ENCODE data around the gene CD22. TPM values are rescaled to one million over a fixed set of nuclear protein-coding genes. Genes with fewer than 3 reads are reported as not detected.

Gene CD22
- total RNA-seq, 3 donors from 2014 or later (not counting 1 experiment from before 2014, with no cell fraction given), result 4.3 to 7.0 (median 6.0) TPM

DNA sequence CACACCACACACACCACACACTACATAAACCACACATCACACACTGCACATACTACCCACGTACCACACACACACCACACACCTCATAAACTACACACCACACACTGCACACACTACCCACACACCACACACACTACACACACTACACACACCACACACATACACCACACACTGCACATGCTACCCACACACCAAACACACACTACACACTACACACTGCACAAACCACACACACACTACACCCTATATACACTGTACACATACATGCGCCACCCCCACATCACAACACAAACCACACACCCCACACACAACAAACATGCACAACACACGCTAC, 31.5 kb upstream of the CD22 start:
- Mint-ChIP-seq H3K4me1 (peaks cover 0 to 5% of the 10 kb centered on the region in 2 donors), H3K27ac (no peak overlapping the region), H3K27me3 (ENCODE audit: low read depth in 2 of 2) (no peaks in the 10 kb centered on the region), H3K36me3 (no peaks in the 10 kb centered on the region), H3K9me3 (no peaks in the 10 kb centered on the region), H3K4me3 (no peak overlapping the region)
- ATAC-seq (no peak), DNase-seq (no peak)
- Histone ChIP-seq H3K27ac (ENCODE audit: low read length) (no peak overlapping the region), H3K9me3 (ENCODE audit: control insufficient read depth, insufficient read depth, low read length) (no peaks in the 10 kb centered on the region), H3K36me3 (ENCODE audit: control insufficient read depth, insufficient read depth, low read length) (no peaks in the 10 kb centered on the region), H3K4me3 (ENCODE audit: low read length) (no peak overlapping the region), H3K4me1 (ENCODE audit: control insufficient read depth, insufficient read depth, low read length) (peaks cover 19% of the 10 kb centered on the region), H3K27me3 (ENCODE audit: control insufficient read depth, insufficient read depth, low read length) (no peaks in the 10 kb centered on the region)
- intact Hi-C loops (cut with micrococcal nuclease), result no loop called here
- WGBS (ENCODE audit: insufficient coverage), result 92% methylated on average over 3 of the region's 3 CpGs
- TF ChIP-seq, protein P1, sequence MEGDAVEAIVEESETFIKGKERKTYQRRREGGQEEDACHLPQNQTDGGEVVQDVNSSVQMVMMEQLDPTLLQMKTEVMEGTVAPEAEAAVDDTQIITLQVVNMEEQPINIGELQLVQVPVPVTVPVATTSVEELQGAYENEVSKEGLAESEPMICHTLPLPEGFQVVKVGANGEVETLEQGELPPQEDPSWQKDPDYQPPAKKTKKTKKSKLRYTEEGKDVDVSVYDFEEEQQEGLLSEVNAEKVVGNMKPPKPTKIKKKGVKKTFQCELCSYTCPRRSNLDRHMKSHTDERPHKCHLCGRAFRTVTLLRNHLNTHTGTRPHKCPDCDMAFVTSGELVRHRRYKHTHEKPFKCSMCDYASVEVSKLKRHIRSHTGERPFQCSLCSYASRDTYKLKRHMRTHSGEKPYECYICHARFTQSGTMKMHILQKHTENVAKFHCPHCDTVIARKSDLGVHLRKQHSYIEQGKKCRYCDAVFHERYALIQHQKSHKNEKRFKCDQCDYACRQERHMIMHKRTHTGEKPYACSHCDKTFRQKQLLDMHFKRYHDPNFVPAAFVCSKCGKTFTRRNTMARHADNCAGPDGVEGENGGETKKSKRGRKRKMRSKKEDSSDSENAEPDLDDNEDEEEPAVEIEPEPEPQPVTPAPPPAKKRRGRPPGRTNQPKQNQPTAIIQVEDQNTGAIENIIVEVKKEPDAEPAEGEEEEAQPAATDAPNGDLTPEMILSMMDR (IDR thresholded peaks at IDR 0.05), result no peak

GRCh38 chr19:35297922-35298321, 31.1 kb upstream of the CD22 start:
- H3K4me1 ChIP-seq (ENCODE audit: control insufficient read depth, insufficient read depth, low read length), result peaks cover 19% of the 10 kb centered on the region
- Mint-ChIP-seq H3K9me3 (no peaks in the 10 kb centered on the region), H3K27me3 (ENCODE audit: low read depth in 2 of 2) (no peaks in the 10 kb centered on the region), H3K36me3 (no peaks in the 10 kb centered on the region), H3K27ac (no peak overlapping the region), H3K4me3 (no peak overlapping the region), H3K4me1 (peaks cover 0 to 5% of the 10 kb centered on the region in 2 donors)
- no peaks in the 10 kb centered on the region for H3K9me3 ChIP-seq (ENCODE audit: control insufficient read depth, insufficient read depth, low read length)
- TF ChIP-seq, protein P1 (IDR thresholded peaks at IDR 0.05), result no peak
- 95% methylated on average over 2 of the region's 2 CpGs for WGBS (ENCODE audit: insufficient coverage)
- no peaks in the 10 kb centered on the region for H3K27me3 ChIP-seq (ENCODE audit: control insufficient read depth, insufficient read depth, low read length)
- no peaks in the 10 kb centered on the region for H3K36me3 ChIP-seq (ENCODE audit: control insufficient read depth, insufficient read depth, low read length)
- DNase-seq, result no peak
- no peak overlapping the region for H3K27ac ChIP-seq (ENCODE audit: low read length)
- no peak overlapping the region for H3K4me3 ChIP-seq (ENCODE audit: low read length)
- ATAC-seq, result no peak
- intact Hi-C loops (cut with micrococcal nuclease), result no loop called here

DNA sequence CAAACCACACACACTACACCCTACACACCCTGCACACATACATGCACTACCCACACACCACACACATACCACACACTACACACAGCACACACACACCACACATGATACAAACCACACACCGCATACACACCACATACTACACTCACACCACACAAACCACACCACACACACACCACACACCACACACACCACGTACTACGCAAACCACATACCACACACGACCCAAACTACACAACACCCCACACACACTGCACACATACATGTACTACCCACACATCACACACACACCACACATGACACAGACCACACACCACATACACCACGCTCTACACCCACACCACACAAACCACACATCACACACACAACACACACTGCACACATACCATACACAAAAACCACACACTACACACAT, 30.4 kb upstream of the CD22 start:
- intact Hi-C loops (cut with micrococcal nuclease), result no loop called here
- H3K36me3 ChIP-seq (ENCODE audit: control insufficient read depth, insufficient read depth, low read length), result no peaks in the 10 kb centered on the region
- Mint-ChIP-seq H3K27me3 (ENCODE audit: low read depth in 2 of 2) (no peaks in the 10 kb centered on the region), H3K36me3 (no peaks in the 10 kb centered on the region), H3K27ac (no peak overlapping the region), H3K4me1 (peaks cover 0 to 5% of the 10 kb centered on the region in 2 donors), H3K4me3 (no peak overlapping the region), H3K9me3 (no peaks in the 10 kb centered on the region)
- H3K4me1 ChIP-seq (ENCODE audit: control insufficient read depth, insufficient read depth, low read length), result peaks cover 19% of the 10 kb centered on the region
- H3K27ac ChIP-seq (ENCODE audit: low read length), result no peak overlapping the region
- no peak for DNase-seq
- no peaks in the 10 kb centered on the region for H3K27me3 ChIP-seq (ENCODE audit: control insufficient read depth, insufficient read depth, low read length)
- ATAC-seq, result no peak
- H3K4me3 ChIP-seq (ENCODE audit: low read length), result no peak overlapping the region
- TF ChIP-seq, protein P1 (IDR thresholded peaks at IDR 0.05), result no peak
- 77% methylated on average over 5 of the region's 5 CpGs for WGBS (ENCODE audit: insufficient coverage)
- no peaks in the 10 kb centered on the region for H3K9me3 ChIP-seq (ENCODE audit: control insufficient read depth, insufficient read depth, low read length)

GRCh38 chr19:35299523-35300338, 29.3 kb upstream of the CD22 start:
- peaks cover 19% of the 10 kb centered on the region for H3K4me1 ChIP-seq (ENCODE audit: control insufficient read depth, insufficient read depth, low read length)
- ATAC-seq, result peak in 1 of 3 donors; percentile 52
- DNase-seq, result peak in 1 of 2 donors; percentile 34
- TF ChIP-seq, protein P1 (IDR thresholded peaks at IDR 0.05), result no peak
- Mint-ChIP-seq H3K9me3 (no peaks in the 10 kb centered on the region), H3K27me3 (ENCODE audit: low read depth in 2 of 2) (no peaks in the 10 kb centered on the region), H3K4me1 (peaks cover 0 to 5% of the 10 kb centered on the region in 2 donors), H3K4me3 (no peak overlapping the region), H3K27ac (no peak overlapping the region), H3K36me3 (no peaks in the 10 kb centered on the region)
- intact Hi-C loops (cut with micrococcal nuclease), result no loop called here
- no peaks in the 10 kb centered on the region for H3K27me3 ChIP-seq (ENCODE audit: control insufficient read depth, insufficient read depth, low read length)
- no peaks in the 10 kb centered on the region for H3K9me3 ChIP-seq (ENCODE audit: control insufficient read depth, insufficient read depth, low read length)
- H3K27ac ChIP-seq (ENCODE audit: low read length), result no peak overlapping the region
- H3K4me3 ChIP-seq (ENCODE audit: low read length), result no peak overlapping the region
- H3K36me3 ChIP-seq (ENCODE audit: control insufficient read depth, insufficient read depth, low read length), result no peaks in the 10 kb centered on the region
- WGBS (ENCODE audit: insufficient coverage), result 86% methylated on average over 45 of the region's 55 CpGs
